ES-I3 (cell line): Measurements from ENCODE around the gene AOPEP.
"Not testable (repeated sequence)": the region's sequence is repeated elsewhere in the genome, so short reads cannot be mapped to it uniquely, and the experiment has no call there.

Experiments used
- H3K36me3 ChIP-seq: 2 replicates; pipeline ENCODE4 v1.6.1; 2013; ENCODE audit warnings: mild to moderate bottlenecking, low read length, control low read depth, moderate library complexity; ENCODE audit not compliant: insufficient read depth
- H3K4me1 ChIP-seq: 2 replicates; pipeline ENCODE4 v1.6.1; 2013; ENCODE audit warnings: mild to moderate bottlenecking, control low read depth, low read length; ENCODE audit not compliant: insufficient read depth
- H3K9ac ChIP-seq: 2 replicates; pipeline ENCODE4 v1.6.1; 2013; ENCODE audit warnings: low read depth, mild to moderate bottlenecking, low read length, moderate library complexity
- H3K9me3 ChIP-seq: 2 replicates; pipeline ENCODE4 v1.6.1; 2013; ENCODE audit warnings: mild to moderate bottlenecking, low read length, moderate library complexity; ENCODE audit not compliant: control insufficient read depth, insufficient read depth

Gene AOPEP

GRCh38 chr9:94929369-94929756 lies 202.9 kb downstream of the AOPEP start:
- Histone ChIP-seq H3K36me3 (no peaks in the 10 kb centered on the region), H3K9ac (no peak overlapping the region), H3K4me1 (no peaks in the 10 kb centered on the region), H3K9me3 (no peaks in the 10 kb centered on the region)

- Histone ChIP-seq H3K9me3 (no peaks in the 10 kb centered on the region), H3K4me1 (no peaks in the 10 kb centered on the region), H3K36me3 (no peaks in the 10 kb centered on the region), H3K9ac (no peak overlapping the region)
Observed at GRCh38 chr9:94931036-94931633, 204.6 kb downstream of the AOPEP start.

DNA sequence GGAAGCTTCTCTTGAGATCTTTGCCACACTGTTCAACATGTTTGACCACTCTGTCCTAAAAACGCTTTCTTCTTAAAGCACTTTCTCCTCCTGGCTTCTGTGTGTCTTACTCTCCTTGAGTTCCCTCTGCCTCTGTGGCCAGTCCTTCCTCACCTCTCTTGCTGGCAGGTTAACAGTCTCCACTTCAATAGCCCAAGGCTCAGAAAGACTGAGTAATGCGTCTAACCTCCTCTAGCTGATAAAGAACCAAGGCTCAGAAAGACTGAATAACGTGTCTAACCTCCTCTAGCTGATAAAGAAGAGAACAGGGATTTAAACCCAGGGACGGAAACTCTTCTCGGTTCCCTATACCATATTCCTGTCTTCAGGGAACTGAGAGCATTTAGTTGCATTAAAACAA lies 205.2 kb downstream of the AOPEP start:
- no peaks in the 10 kb centered on the region for H3K9me3 ChIP-seq
- no peaks in the 10 kb centered on the region for H3K4me1 ChIP-seq
- H3K9ac ChIP-seq = no peak overlapping the region
- no peaks in the 10 kb centered on the region for H3K36me3 ChIP-seq

DNA sequence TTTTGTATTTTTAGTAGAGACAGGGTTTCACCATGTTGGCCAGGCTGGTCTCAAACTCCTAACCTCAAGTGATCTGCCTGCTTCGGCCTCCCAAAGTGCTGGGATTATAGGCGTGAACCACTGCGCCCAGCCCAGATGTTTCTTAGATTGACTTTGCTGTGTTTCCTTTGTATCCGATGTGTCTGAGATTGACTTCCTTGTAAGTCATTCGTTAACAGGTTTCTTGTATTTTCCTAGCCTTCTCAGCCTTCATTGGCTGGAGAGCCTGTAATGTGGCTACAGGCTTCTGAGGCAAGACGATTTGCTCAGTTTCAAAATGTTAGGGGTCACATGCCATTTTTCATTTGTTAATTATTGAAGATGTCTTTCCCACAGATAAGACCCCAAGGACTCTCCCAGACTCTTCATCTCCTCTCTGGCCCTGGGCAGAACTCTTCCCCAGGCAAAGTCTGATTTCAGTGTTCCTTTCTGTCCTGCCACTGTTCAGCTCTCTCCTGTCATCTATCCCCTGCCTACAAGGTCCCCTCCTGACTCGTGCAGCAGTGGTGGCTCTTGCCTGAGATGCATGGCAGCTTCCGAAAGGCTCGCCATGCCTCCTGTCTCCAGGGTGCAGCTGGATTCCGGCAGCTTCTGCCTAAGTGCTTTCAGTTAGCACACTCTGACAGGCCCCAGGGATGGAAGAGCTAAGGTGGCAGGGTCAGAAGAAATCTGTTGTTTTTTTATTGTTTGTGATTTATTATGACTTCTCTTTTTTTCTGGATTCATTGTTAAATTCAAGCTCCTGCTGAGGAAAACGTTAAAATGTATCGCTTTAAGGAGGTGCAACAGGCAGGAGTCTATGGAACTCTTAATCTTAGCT lies 206.4 kb downstream of the AOPEP start:
- no peak overlapping the region for H3K9ac ChIP-seq
- H3K4me1 ChIP-seq = no peaks in the 10 kb centered on the region
- H3K36me3 ChIP-seq = no peaks in the 10 kb centered on the region
- H3K9me3 ChIP-seq = no peaks in the 10 kb centered on the region

DNA sequence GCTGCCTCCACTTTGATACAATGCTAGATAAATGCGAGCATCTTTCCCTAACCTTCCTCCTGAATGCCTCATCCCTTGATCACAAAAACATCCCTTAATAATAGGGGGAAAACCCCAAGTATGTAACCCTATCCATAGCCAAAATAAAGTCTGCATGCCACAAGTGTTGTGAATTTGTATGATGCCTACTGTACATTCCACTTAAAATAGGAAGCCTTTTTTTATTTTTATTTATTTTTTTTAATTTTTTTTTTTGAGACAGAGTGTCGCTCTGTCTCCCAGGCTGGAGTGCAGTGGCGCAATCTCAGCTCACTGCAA lies 207.0 kb downstream of the AOPEP start:
- no peaks in the 10 kb centered on the region for H3K9me3 ChIP-seq
- no peaks in the 10 kb centered on the region for H3K36me3 ChIP-seq
- peaks cover 3% of the 10 kb centered on the region for H3K4me1 ChIP-seq
- no peak overlapping the region for H3K9ac ChIP-seq

DNA sequence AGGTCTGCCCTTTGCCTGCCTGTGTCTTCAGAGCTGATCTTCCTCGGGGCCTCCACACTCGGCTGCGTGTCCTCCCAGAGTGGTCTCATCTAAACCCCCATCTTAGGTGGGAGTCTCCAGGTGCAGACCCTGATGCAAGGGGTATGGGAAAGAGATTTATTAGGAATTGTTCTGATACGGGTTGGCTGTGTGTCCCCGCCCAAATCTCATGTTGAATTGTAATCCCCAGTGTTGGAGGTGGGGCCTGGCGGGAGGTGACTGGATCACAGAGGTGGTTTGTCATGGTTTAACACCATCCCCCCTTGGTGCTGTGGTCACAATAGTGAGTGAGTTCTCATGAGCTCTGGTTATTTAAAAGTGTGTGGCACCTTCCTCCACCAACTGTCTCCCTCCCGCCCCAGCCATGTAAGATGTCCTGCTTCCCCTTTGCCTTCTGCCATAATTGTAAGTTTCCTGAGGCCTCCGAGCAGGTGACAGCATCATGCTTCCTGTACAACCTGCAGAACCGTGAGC lies 208.4 kb downstream of the AOPEP start:
- Histone ChIP-seq H3K4me1 (peaks cover 3% of the 10 kb centered on the region), H3K9me3 (no peaks in the 10 kb centered on the region), H3K9ac (no peak overlapping the region), H3K36me3 (no peaks in the 10 kb centered on the region)

DNA sequence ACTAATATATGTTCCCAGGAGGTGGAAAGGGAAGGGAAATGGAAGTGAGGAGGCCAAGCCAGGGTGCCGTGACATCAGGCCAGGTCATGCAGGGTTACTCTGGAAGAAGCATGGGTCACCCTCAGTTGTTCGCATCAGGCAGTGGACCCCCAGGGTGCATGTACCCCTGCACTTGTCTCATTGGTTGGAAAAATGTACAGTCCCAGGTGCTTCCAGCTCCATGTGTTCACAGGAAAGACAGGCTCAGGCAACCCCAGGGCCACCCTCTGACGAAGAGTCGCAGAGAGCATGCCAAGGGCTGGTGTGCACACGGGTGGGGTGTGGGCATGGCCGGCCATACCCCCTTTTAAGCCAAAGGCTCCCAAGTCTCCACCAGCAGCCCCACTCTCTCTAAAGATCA lies 208.9 kb downstream of the AOPEP start:
- Histone ChIP-seq H3K4me1 (peaks cover 3% of the 10 kb centered on the region), H3K9me3 (no peaks in the 10 kb centered on the region), H3K36me3 (no peaks in the 10 kb centered on the region), H3K9ac (no peak overlapping the region)

- no peaks in the 10 kb centered on the region for H3K9me3 ChIP-seq
- H3K36me3 ChIP-seq = no peaks in the 10 kb centered on the region
- H3K9ac ChIP-seq = no peak overlapping the region
- H3K4me1 ChIP-seq = peaks cover 3% of the 10 kb centered on the region
Observed at GRCh38 chr9:94936419-94936818, 209.9 kb downstream of the AOPEP start.

DNA sequence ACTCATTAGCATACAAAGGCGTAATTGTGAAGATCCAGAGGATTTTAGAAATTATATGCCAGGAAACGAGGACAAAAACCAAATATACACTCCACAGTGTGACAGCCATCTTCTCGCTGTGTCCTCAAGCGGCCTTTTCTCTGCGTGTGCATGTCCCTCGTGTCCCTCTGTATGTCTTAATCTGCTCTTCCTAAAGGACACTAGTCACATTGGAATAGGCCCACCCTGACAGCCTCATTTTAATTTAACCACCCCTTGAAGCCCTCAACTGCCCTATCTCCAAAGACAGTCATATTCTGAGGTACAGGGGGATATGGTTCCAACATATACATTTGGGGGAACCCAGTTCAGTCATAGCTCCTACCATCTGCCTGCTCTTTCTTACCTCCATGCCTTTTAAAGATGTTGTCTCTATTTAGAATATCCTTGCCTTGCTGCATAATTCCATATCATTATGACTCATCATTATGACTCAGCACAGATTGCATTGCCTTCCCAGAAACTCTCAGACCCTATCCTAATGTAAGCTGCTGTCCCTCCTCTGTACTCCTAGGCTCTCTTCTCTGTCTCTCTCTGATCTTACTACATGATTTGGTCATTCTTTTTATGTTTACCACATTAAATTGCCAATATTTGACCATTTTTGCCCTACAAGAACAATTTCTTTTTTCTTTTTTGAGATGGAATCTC lies 210.9 kb downstream of the AOPEP start:
- no peak overlapping the region for H3K9ac ChIP-seq
- H3K9me3 ChIP-seq = no peaks in the 10 kb centered on the region
- H3K36me3 ChIP-seq = no peaks in the 10 kb centered on the region
- peaks cover 3% of the 10 kb centered on the region for H3K4me1 ChIP-seq

GRCh38 chr9:94938384-94938783 lies 211.9 kb downstream of the AOPEP start:
- H3K9me3 ChIP-seq = no peaks in the 10 kb centered on the region
- H3K4me1 ChIP-seq = peaks cover 3% of the 10 kb centered on the region
- no peaks in the 10 kb centered on the region for H3K36me3 ChIP-seq
- H3K9ac ChIP-seq = no peak overlapping the region

GRCh38 chr9:94940296-94940695 lies 213.8 kb downstream of the AOPEP start:
- not testable (repeated sequence) for H3K4me1 ChIP-seq, H3K9me3 ChIP-seq, H3K9ac ChIP-seq, H3K36me3 ChIP-seq

DNA sequence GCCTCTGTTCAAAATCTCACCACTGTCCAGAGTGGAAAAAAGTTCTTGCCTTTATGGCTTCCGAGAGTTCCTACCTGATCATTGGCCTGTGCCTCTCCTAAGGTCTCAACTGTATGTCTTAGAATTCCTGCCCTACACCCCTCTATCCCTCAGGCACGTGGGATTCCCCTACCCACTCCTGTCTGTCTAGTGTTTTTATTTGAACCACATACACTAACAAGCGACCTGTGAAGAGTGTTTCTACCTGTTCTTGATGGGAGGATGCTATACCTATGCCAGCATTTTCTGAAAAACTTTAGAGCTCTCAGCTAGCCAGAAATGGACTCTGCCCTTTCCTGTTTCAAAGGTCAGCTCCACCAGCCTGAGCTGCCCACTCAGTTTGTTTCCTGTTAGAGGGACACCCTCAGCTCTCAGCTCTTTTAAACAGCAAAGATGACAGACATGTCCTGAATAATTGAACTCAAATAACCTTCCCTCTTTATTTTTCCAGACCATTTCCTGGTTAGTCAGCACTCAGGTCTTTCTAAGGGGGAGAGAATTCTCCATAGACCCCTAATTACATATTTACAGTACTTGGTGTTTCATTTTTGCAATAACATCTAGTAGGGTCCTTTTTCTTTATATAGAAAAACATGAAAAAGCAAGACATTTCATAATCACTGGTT lies 214.8 kb downstream of the AOPEP start:
- H3K36me3 ChIP-seq = no peaks in the 10 kb centered on the region
- H3K4me1 ChIP-seq = peaks cover 3% of the 10 kb centered on the region
- H3K9ac ChIP-seq = no peak overlapping the region
- H3K9me3 ChIP-seq = no peaks in the 10 kb centered on the region

DNA sequence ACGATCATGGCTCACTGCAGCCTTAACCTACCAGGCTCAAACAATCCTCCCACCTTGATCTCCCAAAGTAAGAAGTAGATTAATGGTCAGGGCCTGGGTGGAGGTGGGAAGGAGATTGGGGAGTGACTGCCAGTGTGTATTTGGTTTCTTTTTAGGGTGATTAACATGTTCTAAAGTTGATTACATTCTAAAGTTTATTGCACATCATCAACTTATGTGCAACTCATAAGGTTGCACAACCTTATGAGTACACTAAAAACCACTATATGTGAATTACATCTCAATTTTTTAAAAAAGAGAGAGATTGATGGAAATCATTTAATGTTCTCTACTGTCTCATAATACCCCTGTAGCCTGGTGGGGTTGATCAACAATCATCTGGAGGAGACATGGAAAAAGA lies 218.1 kb downstream of the AOPEP start:
- Histone ChIP-seq H3K9ac (no peak overlapping the region), H3K9me3 (no peaks in the 10 kb centered on the region), H3K36me3 (no peaks in the 10 kb centered on the region), H3K4me1 (peaks cover 6% of the 10 kb centered on the region; the same call in 1 of the 2 replicates)
